Neural cell (in vitro differentiated cells): ENCODE measurements around the gene C1orf74. TPM values are rescaled to one million over a fixed set of nuclear protein-coding genes. Genes with fewer than 3 reads are reported as not detected.

Experiments used
- H2AFZ ChIP-seq: fragments of 200-600, 300-800 bp; sonication (generic), shearing (Covaris generic); 2 replicates; pipeline ENCODE4 v1.6.0; 2014; ENCODE audit warnings: low read depth, mild to moderate bottlenecking, antibody characterized with exemption, low read length, moderate library complexity
- H3F3A ChIP-seq: fragments of 200-600 bp; shearing (Covaris generic); 2 replicates; pipeline ENCODE4 v1.6.1; 2016; ENCODE audit warnings: mild to moderate bottlenecking, moderate library complexity, mixed read lengths, antibody characterized with exemption, low read length; ENCODE audit not compliant: insufficient read depth, poor library complexity, severe bottlenecking
- H3K27ac ChIP-seq: fragments of 200-600, 300-800 bp; sonication (generic), shearing (Covaris generic); 2 replicates; pipeline ENCODE4 v1.5.1; 2014; ENCODE audit warnings: mild to moderate bottlenecking, low read length, moderate library complexity
- H3K27me3 ChIP-seq: fragments of 300-800, 200-600 bp; sonication (generic), shearing (Covaris generic); 2 replicates; pipeline ENCODE4 v1.6.0; 2014; ENCODE audit warnings: mild to moderate bottlenecking, low read depth, low read length, moderate library complexity; ENCODE audit not compliant: insufficient read depth
- H3K36me3 ChIP-seq: fragments of 300-800, 200-600 bp; sonication (generic), shearing (Covaris generic); 2 replicates; pipeline ENCODE4 v1.5.1; 2014; ENCODE audit warnings: mild to moderate bottlenecking, antibody characterized with exemption, low read length, moderate library complexity; ENCODE audit not compliant: insufficient read depth
- H3K4me2 ChIP-seq: fragments of 300-800, 200-600 bp; sonication (generic), shearing (Covaris generic); 2 replicates; pipeline ENCODE4 v1.6.0; 2014; ENCODE audit warnings: mild to moderate bottlenecking, low read length
- H3K4me3 ChIP-seq: fragments of 300-800, 200-600 bp; sonication (generic), shearing (Covaris generic); 2 replicates; pipeline ENCODE4 v1.5.1; 2014; ENCODE audit warnings: mild to moderate bottlenecking, low read length, moderate library complexity
- H3K79me2 ChIP-seq: fragments of 200-600 bp; shearing (Covaris generic); replicated peaks from 2 replicates; pipeline ENCODE4 v1.6.0; 2014; ENCODE audit warnings: mild to moderate bottlenecking, low read length, moderate library complexity; ENCODE audit not compliant: insufficient read depth
- H3K9ac ChIP-seq: fragments of 300-800, 200-600 bp; sonication (generic), shearing (Covaris generic); 2 replicates; pipeline ENCODE4 v1.6.1; 2016; ENCODE audit warnings: mild to moderate bottlenecking, low read length, mixed read lengths
- H3K9me2 ChIP-seq: fragments of 200-600 bp; shearing (Covaris generic); 2 replicates; pipeline ENCODE4 v1.6.1; 2016; ENCODE audit warnings: mild to moderate bottlenecking, low read length, mixed read lengths; ENCODE audit not compliant: insufficient read depth
- H3K9me3 ChIP-seq: fragments of 200-600, 300-800 bp; sonication (generic), shearing (Covaris generic); 2 replicates; pipeline ENCODE4 v1.6.1; 2016; ENCODE audit warnings: mild to moderate bottlenecking, mixed run types, low read length, moderate library complexity, mixed read lengths
- H4K20me1 ChIP-seq: fragments of 200-600 bp; shearing (Covaris generic); 2 replicates; pipeline ENCODE4 v1.6.1; 2016; ENCODE audit warnings: mild to moderate bottlenecking, mixed run types; ENCODE audit not compliant: insufficient read depth
- EP300 ChIP-seq: fragments of 450-650 bp; conservative IDR thresholded peaks from 2 replicates; pipeline ENCODE4 v1.6.1; 2014; ENCODE audit warnings: antibody characterized with exemption, mild to moderate bottlenecking, moderate library complexity; ENCODE audit not compliant: poor library complexity, severe bottlenecking
- EZH2 ChIP-seq: fragments of 200-600, 300-800 bp; shearing (Covaris generic), sonication (generic); IDR thresholded peaks from 2 replicates; pipeline ENCODE4 v1.6.1; 2014; ENCODE audit warnings: antibody characterized with exemption, low read length, borderline replicate concordance, mild to moderate bottlenecking; ENCODE audit not compliant: insufficient read depth, poor library complexity, severe bottlenecking
- MXI1 ChIP-seq: fragments of 450-650 bp; conservative IDR thresholded peaks from 2 replicates; pipeline ENCODE4 v1.6.1; 2014; ENCODE audit warnings: antibody characterized with exemption, mild to moderate bottlenecking; ENCODE audit not compliant: poor library complexity, severe bottlenecking
- POLR2AphosphoS5 ChIP-seq: IDR thresholded peaks from 2 replicates; pipeline ENCODE4 v1.6.1; 2012
- RAD21 ChIP-seq: fragments of 450-650 bp; conservative IDR thresholded peaks from 2 replicates; pipeline ENCODE4 v1.6.1; 2014; ENCODE audit warnings: antibody characterized with exemption, mild to moderate bottlenecking, moderate library complexity
- SMC3 ChIP-seq: fragments of 450-650 bp; conservative IDR thresholded peaks from 2 replicates; pipeline ENCODE4 v1.6.1; 2014; ENCODE audit warnings: antibody characterized with exemption, mild to moderate bottlenecking, moderate library complexity; ENCODE audit not compliant: poor library complexity
- TAF1 ChIP-seq: IDR thresholded peaks from 2 replicates; pipeline ENCODE4 v1.6.1; 2012; ENCODE audit warnings: low read depth
- polyA plus RNA-seq: library from polyadenylated mRNA; depleted of rRNA; stranded (reverse); fragments of >200 nt; gene quantifications from 2 replicates; pipeline ENCODE4 v1.2.3, GENCODE V29; 2014
- TF ChIP-seq, protein P1 (sequence below): IDR thresholded peaks from 2 replicates; pipeline ENCODE4 v1.6.1; 2012; ENCODE audit warnings: borderline replicate concordance
- TF ChIP-seq, protein P2 (sequence below): fragments of 450-650 bp; IDR thresholded peaks from 2 replicates; pipeline ENCODE4 v1.5.1; 2014; ENCODE audit warnings: antibody characterized with exemption, mild to moderate bottlenecking, moderate library complexity; ENCODE audit not compliant: poor library complexity, severe bottlenecking

Gene C1orf74
- polyA plus RNA-seq, 1 donor from 2014 or later: 1.4 TPM

DNA sequence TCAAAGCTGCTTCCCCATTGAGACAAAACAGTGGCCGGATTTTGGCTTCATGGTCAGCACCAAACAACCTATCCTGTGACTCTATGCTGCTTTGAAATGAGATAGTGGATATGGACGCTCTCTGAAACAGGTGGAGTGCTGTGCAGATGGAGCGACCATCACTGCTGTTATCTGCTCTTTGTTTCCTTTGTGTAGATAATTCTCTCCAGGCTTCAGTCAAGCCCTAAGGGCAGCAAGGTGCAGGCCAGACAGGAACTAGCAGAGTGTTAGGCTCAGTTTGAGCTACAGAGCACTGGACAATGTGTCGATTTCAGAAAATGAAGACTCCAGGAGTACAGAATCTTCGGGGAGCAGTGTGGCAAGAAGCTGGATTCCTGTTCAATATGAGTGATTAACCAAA lies 26.4 kb upstream of the C1orf74 start:
- Histone ChIP-seq H4K20me1 (no peaks in the 10 kb centered on the region), H3K36me3 (no peaks in the 10 kb centered on the region), H2AFZ (no peak overlapping the region), H3K4me3 (no peak overlapping the region), H3K9me3 (no peaks in the 10 kb centered on the region), H3K4me2 (no peak overlapping the region), H3K27me3 (peaks cover 7% of the 10 kb centered on the region), H3K9me2 (no peaks in the 10 kb centered on the region), H3F3A (no peaks in the 10 kb centered on the region), H3K9ac (no peak overlapping the region), H3K27ac (no peak overlapping the region), H3K79me2 (no peaks in the 10 kb centered on the region)
- TF ChIP-seq EP300: no peak
- no peak for TF ChIP-seq EZH2
- TF ChIP-seq SMC3: no peak
- TF ChIP-seq, protein P1, sequence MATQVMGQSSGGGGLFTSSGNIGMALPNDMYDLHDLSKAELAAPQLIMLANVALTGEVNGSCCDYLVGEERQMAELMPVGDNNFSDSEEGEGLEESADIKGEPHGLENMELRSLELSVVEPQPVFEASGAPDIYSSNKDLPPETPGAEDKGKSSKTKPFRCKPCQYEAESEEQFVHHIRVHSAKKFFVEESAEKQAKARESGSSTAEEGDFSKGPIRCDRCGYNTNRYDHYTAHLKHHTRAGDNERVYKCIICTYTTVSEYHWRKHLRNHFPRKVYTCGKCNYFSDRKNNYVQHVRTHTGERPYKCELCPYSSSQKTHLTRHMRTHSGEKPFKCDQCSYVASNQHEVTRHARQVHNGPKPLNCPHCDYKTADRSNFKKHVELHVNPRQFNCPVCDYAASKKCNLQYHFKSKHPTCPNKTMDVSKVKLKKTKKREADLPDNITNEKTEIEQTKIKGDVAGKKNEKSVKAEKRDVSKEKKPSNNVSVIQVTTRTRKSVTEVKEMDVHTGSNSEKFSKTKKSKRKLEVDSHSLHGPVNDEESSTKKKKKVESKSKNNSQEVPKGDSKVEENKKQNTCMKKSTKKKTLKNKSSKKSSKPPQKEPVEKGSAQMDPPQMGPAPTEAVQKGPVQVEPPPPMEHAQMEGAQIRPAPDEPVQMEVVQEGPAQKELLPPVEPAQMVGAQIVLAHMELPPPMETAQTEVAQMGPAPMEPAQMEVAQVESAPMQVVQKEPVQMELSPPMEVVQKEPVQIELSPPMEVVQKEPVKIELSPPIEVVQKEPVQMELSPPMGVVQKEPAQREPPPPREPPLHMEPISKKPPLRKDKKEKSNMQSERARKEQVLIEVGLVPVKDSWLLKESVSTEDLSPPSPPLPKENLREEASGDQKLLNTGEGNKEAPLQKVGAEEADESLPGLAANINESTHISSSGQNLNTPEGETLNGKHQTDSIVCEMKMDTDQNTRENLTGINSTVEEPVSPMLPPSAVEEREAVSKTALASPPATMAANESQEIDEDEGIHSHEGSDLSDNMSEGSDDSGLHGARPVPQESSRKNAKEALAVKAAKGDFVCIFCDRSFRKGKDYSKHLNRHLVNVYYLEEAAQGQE: no peak
- TF ChIP-seq POLR2AphosphoS5: no peak
- TF ChIP-seq, protein P2, sequence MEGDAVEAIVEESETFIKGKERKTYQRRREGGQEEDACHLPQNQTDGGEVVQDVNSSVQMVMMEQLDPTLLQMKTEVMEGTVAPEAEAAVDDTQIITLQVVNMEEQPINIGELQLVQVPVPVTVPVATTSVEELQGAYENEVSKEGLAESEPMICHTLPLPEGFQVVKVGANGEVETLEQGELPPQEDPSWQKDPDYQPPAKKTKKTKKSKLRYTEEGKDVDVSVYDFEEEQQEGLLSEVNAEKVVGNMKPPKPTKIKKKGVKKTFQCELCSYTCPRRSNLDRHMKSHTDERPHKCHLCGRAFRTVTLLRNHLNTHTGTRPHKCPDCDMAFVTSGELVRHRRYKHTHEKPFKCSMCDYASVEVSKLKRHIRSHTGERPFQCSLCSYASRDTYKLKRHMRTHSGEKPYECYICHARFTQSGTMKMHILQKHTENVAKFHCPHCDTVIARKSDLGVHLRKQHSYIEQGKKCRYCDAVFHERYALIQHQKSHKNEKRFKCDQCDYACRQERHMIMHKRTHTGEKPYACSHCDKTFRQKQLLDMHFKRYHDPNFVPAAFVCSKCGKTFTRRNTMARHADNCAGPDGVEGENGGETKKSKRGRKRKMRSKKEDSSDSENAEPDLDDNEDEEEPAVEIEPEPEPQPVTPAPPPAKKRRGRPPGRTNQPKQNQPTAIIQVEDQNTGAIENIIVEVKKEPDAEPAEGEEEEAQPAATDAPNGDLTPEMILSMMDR: no peak
- TF ChIP-seq MXI1: no peak
- no peak for TF ChIP-seq RAD21
- no peak for TF ChIP-seq TAF1

DNA sequence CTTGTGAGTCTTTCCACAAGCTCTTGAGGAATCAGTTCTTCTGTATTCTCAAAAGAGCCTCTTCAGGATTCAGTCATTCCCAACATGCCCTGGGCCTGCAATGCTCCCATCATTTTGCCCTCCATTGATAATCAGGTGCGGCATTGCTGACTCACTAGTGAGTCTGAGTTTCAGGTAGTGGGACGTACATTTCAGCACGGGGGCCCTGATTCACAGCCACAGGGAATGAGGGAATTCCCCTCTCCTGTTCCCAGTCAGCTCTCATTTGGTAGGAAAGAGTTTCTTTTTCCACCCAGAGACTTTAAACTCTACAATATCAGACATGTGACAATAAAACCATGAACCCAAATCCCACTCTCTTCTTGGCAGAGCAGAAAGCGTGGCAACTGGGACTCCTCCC lies 25.3 kb upstream of the C1orf74 start:
- Histone ChIP-seq H4K20me1 (no peaks in the 10 kb centered on the region), H3K4me2 (no peak overlapping the region), H3F3A (no peaks in the 10 kb centered on the region), H3K9me2 (no peaks in the 10 kb centered on the region), H3K79me2 (no peaks in the 10 kb centered on the region), H2AFZ (no peak overlapping the region), H3K36me3 (no peaks in the 10 kb centered on the region), H3K9ac (no peak overlapping the region), H3K27ac (no peak overlapping the region), H3K27me3 (peaks cover 18% of the 10 kb centered on the region), H3K4me3 (no peak overlapping the region), H3K9me3 (no peaks in the 10 kb centered on the region)
- TF ChIP-seq POLR2AphosphoS5 (no peak), SMC3 (no peak), EP300 (no peak), TAF1 (no peak), EZH2 (no peak), RAD21 (no peak), MXI1 (no peak)
- TF ChIP-seq, protein P2: no peak
- TF ChIP-seq, protein P1: no peak
